Lower leg skin (tissue), 3 donors: ENCODE measurements around the gene NTRK2.

Experiments
- POLR2A ChIP-seq, 2 donors: fragments of 450-650 bp; IDR thresholded peaks; one replicate each; pipeline ENCODE4 v1.6.1; 2016 to 2017; ENCODE audit warnings: antibody characterized with exemption in 2 of 2, mild to moderate bottlenecking in 1 of 2, moderate library complexity in 1 of 2
- TF ChIP-seq, protein P1 (sequence below), 3 donors: fragments of 450-650 bp; IDR thresholded peaks; one replicate each; pipeline ENCODE4 v1.5.1; 2016; ENCODE audit warnings: antibody characterized with exemption in 3 of 3, mild to moderate bottlenecking in 3 of 3, moderate library complexity in 2 of 3

DNA sequence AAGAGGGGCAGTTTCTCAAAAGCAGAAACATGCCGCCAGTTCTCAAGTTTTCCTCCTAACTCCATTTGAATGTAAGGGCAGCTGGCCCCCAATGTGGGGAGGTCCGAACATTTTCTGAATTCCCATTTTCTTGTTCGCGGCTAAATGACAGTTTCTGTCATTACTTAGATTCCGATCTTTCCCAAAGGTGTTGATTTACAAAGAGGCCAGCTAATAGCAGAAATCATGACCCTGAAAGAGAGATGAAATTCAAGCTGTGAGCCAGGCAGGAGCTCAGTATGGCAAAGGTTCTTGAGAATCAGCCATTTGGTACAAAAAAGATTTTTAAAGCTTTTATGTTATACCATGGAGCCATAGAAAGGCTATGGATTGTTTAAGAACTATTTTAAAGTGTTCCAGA, 142.8 kb downstream of the NTRK2 start:
- TF ChIP-seq POLR2A (IDR thresholded peaks at IDR 0.05), result no peak
- TF ChIP-seq, protein P1, sequence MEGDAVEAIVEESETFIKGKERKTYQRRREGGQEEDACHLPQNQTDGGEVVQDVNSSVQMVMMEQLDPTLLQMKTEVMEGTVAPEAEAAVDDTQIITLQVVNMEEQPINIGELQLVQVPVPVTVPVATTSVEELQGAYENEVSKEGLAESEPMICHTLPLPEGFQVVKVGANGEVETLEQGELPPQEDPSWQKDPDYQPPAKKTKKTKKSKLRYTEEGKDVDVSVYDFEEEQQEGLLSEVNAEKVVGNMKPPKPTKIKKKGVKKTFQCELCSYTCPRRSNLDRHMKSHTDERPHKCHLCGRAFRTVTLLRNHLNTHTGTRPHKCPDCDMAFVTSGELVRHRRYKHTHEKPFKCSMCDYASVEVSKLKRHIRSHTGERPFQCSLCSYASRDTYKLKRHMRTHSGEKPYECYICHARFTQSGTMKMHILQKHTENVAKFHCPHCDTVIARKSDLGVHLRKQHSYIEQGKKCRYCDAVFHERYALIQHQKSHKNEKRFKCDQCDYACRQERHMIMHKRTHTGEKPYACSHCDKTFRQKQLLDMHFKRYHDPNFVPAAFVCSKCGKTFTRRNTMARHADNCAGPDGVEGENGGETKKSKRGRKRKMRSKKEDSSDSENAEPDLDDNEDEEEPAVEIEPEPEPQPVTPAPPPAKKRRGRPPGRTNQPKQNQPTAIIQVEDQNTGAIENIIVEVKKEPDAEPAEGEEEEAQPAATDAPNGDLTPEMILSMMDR (IDR thresholded peaks at IDR 0.05), result no peak
